Mammary epithelial cell (primary cell): ENCODE data around the gene RPL5.

Experiments used
- EZH2 ChIP-seq: IDR thresholded peaks from 2 replicates; pipeline ENCODE4 v1.6.1; 2012; ENCODE audit warnings: low read length, inconsistent platforms, borderline replicate concordance
- TF ChIP-seq, protein P1 (sequence below), 2 donors: IDR thresholded peaks in 1 of 2; conservative IDR thresholded peaks in 1 of 2; 2 replicates each; pipeline ENCODE4 v1.5.1; 2011 to 2012; ENCODE audit warnings: inconsistent platforms in 2 of 2, low read length in 2 of 2, mild to moderate bottlenecking in 2 of 2, control low read depth in 1 of 2, low read depth in 1 of 2; ENCODE audit not compliant: insufficient read depth in 1 of 2; ENCODE audit errors: extremely low read depth in 1 of 2

DNA sequence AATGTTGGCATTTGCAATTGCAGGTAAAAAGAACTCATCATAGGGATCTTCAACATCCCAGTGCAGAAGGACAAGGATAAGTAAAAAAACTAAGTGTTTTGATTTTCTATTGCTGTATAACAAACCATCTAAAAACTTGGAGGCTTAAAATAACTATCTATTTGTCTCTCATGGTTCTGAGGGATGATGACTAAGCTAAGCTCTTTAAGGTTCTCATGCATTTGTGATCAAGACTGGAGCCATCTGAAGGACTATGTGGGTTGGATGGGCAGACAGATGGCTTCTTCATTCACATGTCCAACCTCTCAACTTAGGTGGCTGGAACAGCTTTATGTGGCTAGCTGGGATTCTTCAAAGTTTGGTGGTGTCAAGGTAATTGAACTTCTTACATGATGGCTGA is 51.5 kb downstream of the RPL5 start:
- TF ChIP-seq EZH2: no peak
- TF ChIP-seq, protein P1, sequence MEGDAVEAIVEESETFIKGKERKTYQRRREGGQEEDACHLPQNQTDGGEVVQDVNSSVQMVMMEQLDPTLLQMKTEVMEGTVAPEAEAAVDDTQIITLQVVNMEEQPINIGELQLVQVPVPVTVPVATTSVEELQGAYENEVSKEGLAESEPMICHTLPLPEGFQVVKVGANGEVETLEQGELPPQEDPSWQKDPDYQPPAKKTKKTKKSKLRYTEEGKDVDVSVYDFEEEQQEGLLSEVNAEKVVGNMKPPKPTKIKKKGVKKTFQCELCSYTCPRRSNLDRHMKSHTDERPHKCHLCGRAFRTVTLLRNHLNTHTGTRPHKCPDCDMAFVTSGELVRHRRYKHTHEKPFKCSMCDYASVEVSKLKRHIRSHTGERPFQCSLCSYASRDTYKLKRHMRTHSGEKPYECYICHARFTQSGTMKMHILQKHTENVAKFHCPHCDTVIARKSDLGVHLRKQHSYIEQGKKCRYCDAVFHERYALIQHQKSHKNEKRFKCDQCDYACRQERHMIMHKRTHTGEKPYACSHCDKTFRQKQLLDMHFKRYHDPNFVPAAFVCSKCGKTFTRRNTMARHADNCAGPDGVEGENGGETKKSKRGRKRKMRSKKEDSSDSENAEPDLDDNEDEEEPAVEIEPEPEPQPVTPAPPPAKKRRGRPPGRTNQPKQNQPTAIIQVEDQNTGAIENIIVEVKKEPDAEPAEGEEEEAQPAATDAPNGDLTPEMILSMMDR (conservative IDR thresholded peaks at IDR 0.05 in 1 of 2, IDR thresholded peaks at IDR 0.05 in 1 of 2; ENCODE audit: extremely low read depth in 1 of 2, insufficient read depth in 1 of 2, low read depth in 1 of 2, low read length in 2 of 2): no peak
